ENCODE results near the gene TTC39B.
A peak's percentile ranks its signal among the peaks of the same experiment; 100 is the strongest.

TTC39B gene

GRCh38 chr9:15225564-15226126 is 81.4 kb downstream of the TTC39B start:
- DNase-seq (ENCODE audit: low read depth), result no peak
- no peak for TF ChIP-seq CTCF (conservative IDR thresholded peaks at IDR 0.05; ENCODE audit: control insufficient read depth, insufficient read depth, low read depth, low read length)
- H3K4me3 ChIP-seq (ENCODE audit: control insufficient read depth, low read depth, low read length), result no peak overlapping the region

GRCh38 chr9:15222313-15222712 is 84.7 kb downstream of the TTC39B start:
- no peak for TF ChIP-seq CTCF (conservative IDR thresholded peaks at IDR 0.05; ENCODE audit: control insufficient read depth, insufficient read depth, low read depth, low read length)
- peak; percentile 77 for DNase-seq (ENCODE audit: low read depth)
- H3K4me3 ChIP-seq (ENCODE audit: control insufficient read depth, low read depth, low read length), result no peak overlapping the region

DNA sequence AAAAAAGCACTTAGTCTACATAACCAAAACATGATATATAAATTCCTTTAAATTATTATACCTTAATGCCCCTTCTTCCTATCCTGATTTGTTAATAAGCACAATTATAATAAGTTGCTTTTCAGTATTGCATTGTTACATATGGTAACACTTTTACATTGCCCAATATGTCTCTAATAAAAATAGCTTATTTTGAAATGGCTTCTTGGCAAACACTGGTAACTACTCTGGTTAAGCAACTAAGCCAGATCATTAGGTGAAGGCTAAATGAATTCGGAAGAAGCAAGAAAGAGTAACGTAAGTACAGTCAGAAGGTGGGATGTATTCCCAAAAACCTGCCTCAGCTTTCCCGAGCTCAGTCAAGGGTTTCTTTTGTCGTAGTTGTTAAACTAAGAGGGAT is 85.3 kb downstream of the TTC39B start:
- H3K4me3 ChIP-seq (ENCODE audit: control insufficient read depth, low read depth, low read length), result no peak overlapping the region
- no peak for TF ChIP-seq CTCF (conservative IDR thresholded peaks at IDR 0.05; ENCODE audit: control insufficient read depth, insufficient read depth, low read depth, low read length)
- peak; percentile 79 for DNase-seq (ENCODE audit: low read depth)

GRCh38 chr9:15220658-15221318 is 86.2 kb downstream of the TTC39B start:
- no peak for TF ChIP-seq CTCF (conservative IDR thresholded peaks at IDR 0.05; ENCODE audit: control insufficient read depth, insufficient read depth, low read depth, low read length)
- peak; percentile 98 for DNase-seq (ENCODE audit: low read depth)

GRCh38 chr9:15219546-15219945 is 87.5 kb downstream of the TTC39B start:
- TF ChIP-seq CTCF (conservative IDR thresholded peaks at IDR 0.05; ENCODE audit: control insufficient read depth, insufficient read depth, low read depth, low read length), result no peak
- H3K4me3 ChIP-seq (ENCODE audit: control insufficient read depth, low read depth, low read length), result no peak overlapping the region
- no peak for DNase-seq (ENCODE audit: low read depth)

More at GRCh38 chr9:15220658-15221318, 86.2 kb downstream of the TTC39B start:
- no peak overlapping the region for H3K4me3 ChIP-seq (ENCODE audit: control insufficient read depth, low read depth, low read length)

DNA sequence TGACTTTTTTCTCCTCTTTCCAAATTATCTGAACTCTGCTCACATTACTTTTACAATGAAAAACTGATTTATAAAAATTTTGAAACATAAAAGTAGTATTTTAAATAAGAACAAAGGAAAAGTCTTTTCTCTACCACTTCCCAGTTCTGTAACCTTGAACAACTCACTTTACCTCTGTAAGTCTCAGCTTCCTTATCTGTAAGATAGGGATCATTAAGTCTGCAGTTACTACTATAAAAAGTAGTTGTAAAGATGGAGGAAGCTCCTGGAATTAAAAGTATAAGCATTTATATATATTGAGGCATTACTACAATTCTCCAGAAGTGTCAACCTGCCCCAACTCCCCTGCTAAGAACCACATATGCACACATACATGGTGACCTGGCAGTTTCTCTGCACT is 88.0 kb downstream of the TTC39B start:
- DNase-seq (ENCODE audit: low read depth), result no peak
- no peak overlapping the region for H3K4me3 ChIP-seq (ENCODE audit: control insufficient read depth, low read depth, low read length)
- no peak for TF ChIP-seq CTCF (conservative IDR thresholded peaks at IDR 0.05; ENCODE audit: control insufficient read depth, insufficient read depth, low read depth, low read length)

Measured in fibroblast of mammary gland (primary cell).